HG03139 (cell line): ENCODE results near the gene MEGF11.
"Not testable (repeated sequence)": the region's sequence is repeated elsewhere in the genome, so short reads cannot be mapped to it uniquely, and the experiment has no call there.

Source experiments
- ATAC-seq: cut with Tn5 transposase; IDR thresholded peaks from one replicate; pipeline ENCODE4 v1.9.1; 2021; ENCODE audit not compliant: unreplicated experiment

MEGF11 gene

DNA sequence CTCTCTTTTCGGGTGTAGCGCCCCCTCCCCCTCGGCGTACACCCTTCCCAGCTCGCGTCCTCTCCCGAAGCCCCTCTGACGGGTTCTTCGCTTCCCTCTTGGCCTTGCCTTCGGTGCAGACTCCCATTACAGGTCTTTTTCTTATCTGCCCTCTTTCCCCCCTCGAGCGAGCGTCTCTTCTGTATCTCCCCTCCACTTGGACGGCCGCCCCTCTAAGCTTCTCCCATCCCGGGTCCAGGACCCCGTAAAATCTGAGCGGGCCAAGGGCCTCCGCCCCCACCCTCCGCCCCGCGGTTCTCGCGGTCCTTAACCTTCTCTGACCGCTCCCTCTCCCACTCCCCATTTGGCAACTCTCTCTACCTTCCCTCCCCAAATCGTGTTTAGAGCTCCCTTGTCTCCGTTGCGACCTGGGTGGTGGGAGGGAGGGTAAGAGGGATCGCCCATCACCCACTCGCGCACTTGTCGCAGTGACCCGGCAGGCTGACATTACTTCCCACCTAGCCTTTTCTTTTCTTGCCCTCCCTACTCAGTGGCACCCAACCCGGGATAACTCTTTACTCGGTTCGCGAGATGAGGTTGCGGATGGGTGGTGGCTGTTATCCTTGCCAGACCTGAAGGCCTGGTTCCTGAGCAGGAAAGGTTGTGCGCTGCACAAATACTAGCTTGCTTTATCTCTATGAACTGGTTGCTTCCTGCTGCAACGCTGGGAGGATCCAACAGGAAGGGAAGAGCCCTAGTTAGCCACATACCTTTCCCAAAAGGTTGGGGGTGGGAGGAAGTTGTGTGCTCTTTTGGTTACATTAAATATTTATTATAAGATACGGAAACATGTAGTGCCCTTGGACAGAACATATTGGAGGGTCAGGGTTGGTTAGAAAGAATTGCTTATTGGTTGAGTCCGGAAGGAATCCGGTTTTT lies 383.3 kb downstream of the MEGF11 start:
- ATAC-seq, result no peak

DNA sequence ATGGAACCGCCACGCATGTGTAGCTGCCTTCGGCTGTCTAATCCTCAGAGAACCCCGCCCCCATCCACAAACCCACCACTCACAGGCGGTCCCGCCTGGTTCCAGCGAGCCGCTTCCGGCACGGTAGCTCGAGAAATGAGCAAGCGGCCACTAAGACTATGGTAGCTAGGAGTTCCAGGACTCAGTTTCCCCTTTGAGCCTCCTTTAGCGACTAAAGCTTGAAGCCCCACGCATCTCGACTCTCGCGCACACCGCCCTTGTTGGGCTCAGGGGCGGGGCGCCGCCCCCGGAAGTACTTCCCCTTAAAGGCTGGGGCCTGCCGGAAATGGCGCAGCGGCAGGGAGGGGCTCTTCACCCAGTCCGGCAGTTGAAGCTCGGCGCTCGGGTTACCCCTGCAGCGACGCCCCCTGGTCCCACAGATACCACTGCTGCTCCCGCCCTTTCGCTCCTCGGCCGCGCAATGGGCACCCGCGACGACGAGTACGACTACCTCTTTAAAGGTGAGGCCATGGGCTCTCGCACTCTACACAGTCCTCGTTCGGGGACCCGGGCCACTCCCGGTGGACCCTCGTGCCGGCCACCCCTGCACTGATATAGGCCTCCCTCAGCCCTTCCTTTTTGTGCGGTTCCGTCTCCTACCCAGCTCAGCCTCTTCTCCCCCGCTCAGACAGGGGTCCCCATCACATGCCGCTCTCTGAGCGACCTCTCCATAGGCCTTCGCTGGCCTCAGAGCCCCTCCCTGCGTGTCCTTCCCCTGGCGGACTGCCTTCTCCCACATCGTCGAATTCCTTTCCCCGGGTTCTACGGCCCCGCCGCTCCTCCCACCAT lies 384.2 kb downstream of the MEGF11 start, which contains the start of gene RAB11A:
Gene RAB11A (plus strand): TSS at position 366 of the 828 bp plus-strand sequence. CDS start 95 bp downstream, at position 461.
- peak; percentile 86 for ATAC-seq

DNA sequence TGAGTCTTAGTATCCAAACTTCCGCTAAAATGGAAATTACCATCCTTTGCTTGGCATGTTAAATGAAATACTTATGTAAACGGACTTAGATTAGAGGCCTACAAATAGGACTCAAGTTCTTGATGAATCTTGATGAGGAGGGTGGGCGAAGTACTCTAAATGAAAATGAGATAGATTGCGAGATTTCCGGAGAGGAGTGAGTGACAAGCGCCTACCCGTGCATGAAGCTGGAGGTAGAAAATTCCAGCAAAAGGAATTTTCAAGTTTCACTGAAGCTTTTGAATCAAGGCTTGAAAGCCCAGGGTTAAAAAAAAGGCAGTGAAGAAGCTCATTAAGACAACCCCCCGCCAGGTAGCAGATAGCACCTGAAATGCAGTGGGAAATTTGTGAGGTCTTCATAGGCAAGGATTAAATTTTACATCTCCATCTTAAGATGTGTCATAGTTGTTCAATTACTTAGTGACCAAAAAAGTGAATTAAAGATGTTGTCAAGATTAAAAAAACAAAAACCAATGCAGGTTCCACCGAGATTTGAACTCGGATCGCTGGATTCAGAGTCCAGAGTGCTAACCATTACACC lies 384.9 kb downstream of the MEGF11 start:
- ATAC-seq, result no peak

DNA sequence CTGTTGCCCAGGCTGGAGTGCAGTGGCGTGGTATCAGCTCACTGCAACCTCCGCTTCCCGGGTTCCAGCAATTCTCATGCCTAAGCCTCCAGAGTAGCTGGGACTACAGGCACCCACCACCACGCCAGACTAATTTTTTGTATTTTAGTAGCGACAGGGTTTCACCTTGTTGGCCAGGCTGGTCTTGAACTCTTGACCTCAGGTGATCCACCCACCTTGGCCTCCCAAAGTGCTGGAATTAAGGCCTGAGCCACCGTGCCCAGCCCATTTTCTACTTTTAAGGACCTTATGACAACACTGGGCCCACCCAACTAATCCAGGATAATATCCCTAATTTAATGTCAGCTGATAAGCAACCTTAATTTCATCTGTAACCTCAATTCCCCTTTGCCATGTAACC lies 385.6 kb downstream of the MEGF11 start:
- ATAC-seq, result not testable (repeated sequence)

DNA sequence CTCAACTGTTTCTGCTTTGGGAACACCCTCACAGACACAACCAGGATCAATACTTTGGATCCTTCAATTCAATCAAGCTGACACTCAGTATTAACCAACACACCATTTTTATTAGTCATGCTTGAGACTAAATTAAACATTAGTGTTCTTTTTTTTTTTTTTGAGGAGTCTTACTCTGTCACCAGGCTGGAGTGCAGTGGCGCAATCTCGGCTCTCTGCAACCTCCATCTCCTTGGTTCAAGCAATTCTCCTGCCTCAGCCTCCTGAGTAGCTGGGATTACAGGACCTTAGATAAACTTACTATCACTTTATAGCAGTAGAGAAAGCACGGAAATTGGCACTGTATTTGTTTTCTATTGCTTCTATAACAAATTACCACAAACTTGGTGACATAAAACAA lies 386.3 kb downstream of the MEGF11 start:
- ATAC-seq, result no peak

DNA sequence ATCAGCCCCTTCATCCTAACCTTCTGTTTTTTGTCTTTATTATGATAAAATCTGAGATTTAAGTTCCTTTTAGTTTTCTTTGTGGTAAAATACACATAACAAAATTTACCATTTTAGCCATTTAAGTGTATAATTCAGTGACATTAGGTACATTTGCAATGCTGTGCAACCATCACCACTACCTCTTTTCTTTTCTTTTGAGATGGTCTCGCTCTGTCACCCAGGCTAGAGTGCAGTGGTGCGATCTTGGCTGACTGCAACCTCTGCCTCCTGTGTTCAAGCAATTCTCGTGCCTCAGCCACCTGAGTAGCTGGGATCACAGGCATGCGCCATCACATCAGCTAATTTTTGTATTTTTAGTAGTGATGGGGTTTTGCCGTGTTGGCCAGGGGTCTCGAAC lies 390.4 kb downstream of the MEGF11 start:
- no peak for ATAC-seq

DNA sequence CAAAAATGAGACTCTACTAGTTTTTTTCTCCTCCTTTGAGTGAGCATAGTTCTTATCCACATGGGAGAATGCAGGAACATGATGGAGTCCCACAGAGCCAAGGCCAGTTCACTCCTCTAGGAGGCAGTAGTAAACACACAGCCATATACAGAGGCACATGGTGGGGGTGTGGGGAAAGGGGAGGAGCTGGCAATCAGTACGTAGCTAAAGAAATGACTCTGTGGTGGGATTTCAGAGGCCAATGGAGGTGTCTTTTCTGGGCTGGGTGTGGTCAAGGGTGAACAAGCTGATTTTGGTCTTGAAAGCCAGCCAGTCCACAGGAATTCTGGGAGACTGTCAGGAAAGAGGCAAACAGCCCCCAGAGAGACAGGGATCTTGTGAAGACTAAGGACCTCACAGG lies 390.9 kb downstream of the MEGF11 start:
- peak; percentile 65 for ATAC-seq

DNA sequence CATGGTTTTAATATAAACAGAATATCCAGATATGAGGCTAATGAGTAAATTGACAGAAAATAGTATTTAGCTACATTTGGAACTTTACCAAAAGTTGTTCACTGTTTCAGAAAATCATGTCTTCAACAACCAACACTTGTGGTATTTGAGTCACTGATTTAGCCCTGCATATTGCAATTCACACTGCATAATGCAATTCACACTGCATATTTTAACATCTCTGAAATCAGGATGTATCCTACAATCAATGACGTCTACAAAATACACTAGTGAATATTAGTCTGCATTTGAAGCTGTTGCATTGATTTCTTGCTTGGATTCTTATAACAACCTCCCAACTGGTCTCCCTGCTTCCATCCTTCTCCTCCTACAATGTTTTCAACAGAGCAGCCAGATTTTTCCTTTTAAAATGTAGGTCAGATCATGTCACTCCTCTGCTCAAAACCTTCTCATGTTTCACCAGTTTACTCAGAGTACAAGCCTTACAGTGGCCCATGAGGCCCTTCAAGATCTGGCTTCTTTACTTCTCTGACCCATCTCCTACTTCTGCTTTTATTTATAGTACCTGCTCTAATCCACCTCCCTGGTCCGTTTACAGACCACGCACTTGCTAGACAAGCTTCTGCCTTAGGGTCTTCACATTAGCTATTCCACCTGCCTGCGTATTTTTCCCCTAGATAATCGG lies 395.7 kb downstream of the MEGF11 start:
- no peak for ATAC-seq

DNA sequence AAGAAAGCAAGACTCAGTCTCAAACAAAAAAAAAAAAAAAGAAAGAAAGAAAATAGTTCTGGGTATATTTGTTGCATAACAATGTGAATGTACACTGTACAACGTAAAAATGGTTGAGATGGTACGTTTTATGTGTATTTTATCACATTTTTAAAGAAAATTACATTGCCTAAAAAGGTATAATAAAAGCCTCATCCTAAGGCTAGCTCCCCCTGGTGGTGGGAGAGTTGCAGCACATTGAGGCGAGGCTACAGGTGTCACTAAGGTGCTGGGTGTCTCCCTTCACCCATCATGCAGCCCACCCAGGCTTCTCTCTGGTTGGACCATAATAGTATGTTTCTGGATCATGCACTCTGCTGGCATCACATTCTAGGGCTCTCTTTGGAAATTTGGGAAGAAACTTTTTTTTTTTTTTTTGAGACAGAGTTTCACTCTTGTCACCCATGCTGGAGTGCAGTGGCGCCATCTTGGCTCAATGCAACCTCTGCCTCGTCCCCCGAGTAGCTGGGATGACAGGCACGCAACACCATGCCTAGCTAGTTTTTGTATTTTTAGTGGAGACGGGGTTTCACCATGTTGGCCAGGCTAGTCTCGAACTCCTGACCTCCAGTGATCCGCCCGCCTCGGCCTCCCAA lies 396.6 kb downstream of the MEGF11 start:
- ATAC-seq, result no peak

DNA sequence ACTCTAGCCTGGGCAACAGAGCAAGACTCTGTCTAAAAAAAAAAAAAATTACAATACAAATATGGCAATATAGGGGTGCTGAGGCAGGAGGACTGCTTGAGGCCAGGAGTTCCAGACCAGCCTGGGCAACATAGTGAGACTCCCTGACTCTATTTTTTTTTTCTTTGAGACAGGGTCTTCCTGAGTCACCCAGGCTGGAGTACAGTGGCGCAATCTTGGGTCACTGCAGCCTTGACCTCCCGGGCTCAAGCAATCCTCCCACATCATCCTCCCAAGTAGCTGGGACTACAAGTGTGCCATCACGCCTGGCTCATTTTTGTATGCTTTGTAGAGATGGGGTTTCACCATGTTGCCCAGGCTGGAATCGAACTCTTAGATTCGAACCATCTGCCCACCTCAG lies 401.6 kb downstream of the MEGF11 start:
- ATAC-seq, result no peak

DNA sequence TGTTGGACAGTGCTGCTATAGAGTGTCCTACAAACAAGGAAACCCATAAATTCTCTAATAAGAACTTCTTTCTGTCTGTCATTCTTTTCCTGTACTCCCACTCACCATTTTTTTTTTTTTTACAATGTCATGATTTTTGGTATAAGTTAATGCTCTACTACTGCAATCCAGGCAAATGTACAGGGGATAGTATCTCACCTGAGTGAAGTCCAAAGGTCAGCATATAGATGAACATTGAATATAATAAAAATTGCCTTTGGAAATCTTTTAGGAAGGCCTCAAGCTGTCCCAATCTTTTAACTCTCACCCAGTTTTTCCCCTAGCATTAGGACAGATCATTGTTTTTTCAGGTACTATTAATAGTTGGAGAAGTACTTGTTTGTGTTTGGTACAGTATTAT lies 405.6 kb downstream of the MEGF11 start:
- no peak for ATAC-seq

DNA sequence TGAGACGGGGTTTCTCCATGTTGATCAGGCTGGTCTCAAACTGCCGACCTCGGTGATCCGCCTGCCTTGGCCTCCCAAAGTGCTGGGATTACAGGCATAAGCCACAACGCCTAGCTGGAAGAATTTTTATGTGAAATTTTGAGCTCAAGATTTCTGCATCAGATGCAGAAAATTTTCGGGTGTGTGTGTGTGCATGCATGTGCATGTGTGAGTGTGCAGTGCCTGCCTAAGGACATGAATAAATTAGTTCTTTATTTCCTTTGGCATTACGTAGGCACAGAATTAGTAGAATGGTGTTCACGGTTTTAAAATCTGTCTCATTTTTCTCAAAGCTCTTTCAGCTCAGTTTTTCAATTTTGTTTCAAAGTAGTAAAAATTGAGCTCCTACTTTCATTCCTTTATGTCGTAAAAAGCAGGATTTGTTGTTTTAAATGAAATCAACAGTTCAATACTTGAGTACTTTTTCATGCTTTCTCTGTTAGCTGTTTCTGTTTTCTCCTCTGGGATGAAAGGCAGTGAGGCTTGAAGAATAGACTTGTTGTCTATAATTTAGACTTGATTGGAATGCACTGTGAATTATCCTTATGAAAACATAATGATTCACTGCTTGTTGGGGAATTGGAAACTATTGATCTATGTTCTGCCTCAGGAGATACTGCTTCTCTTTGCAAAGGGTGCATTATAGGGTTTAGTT lies 407.6 kb downstream of the MEGF11 start:
- no peak for ATAC-seq
